CD14-positive monocyte (primary cell): ENCODE measurements around the gene PTPN2. TPM values are rescaled to one million over a fixed set of nuclear protein-coding genes. Genes with fewer than 3 reads are reported as not detected.

Experiments used
- DNase-seq, 3 donors: peaks; one replicate each; pipeline ENCODE4 v3.0.0-alpha.2; 2011 to 2022
- H2AFZ ChIP-seq: 2 replicates; pipeline ENCODE4 v1.6.0; 2012; ENCODE audit warnings: mild to moderate bottlenecking, low read depth, low read length, inconsistent platforms; ENCODE audit not compliant: insufficient read depth, poor library complexity, severe bottlenecking
- H3K27ac ChIP-seq, 2 donors: 1 replicate in 1 of 2; 2 replicates in 1 of 2; pipeline ENCODE4 v1.5.1; 2012 to 2013; ENCODE audit warnings: low read length in 2 of 2, control low read depth in 1 of 2, inconsistent platforms in 1 of 2, low read depth in 1 of 2, mild to moderate bottlenecking in 1 of 2
- H3K27me3 ChIP-seq, 2 donors: one replicate each; pipeline versions ENCODE4 v1.6.0 to v1.6.1; 2011 to 2013; ENCODE audit warnings: low read length in 2 of 2; ENCODE audit not compliant: control insufficient read depth in 2 of 2, insufficient read depth in 2 of 2
- H3K36me3 ChIP-seq, 2 donors: replicated peaks in 1 of 2; 1 replicate in 1 of 2; 2 replicates in 1 of 2; pipeline versions ENCODE4 v1.5.1 to v1.6.1; 2012 to 2013; ENCODE audit warnings: low read length in 2 of 2, control low read depth in 1 of 2, inconsistent platforms in 1 of 2, mild to moderate bottlenecking in 1 of 2; ENCODE audit not compliant: insufficient read depth in 2 of 2, control insufficient read depth in 1 of 2
- H3K4me1 ChIP-seq, 2 donors: 1 replicate in 1 of 2; 2 replicates in 1 of 2; pipeline versions ENCODE4 v1.5.1 to v1.6.1; 2012 to 2013; ENCODE audit warnings: low read length in 2 of 2, control low read depth in 1 of 2, inconsistent platforms in 1 of 2, mild to moderate bottlenecking in 1 of 2, moderate library complexity in 1 of 2; ENCODE audit not compliant: insufficient read depth in 2 of 2, control insufficient read depth in 1 of 2
- H3K4me2 ChIP-seq: replicated peaks from 2 replicates; pipeline ENCODE3; 2012; ENCODE audit warnings: low read length, moderate library complexity, mild to moderate bottlenecking; ENCODE audit not compliant: poor library complexity, severe bottlenecking; ENCODE audit errors: extremely low read depth
- H3K4me3 ChIP-seq, 3 experiments: fragments of 200-600 bp in 1 of 3; sonication (generic) in 1 of 3; replicated peaks in 1 of 3; 1 replicate in 2 of 3; 2 replicates in 1 of 3; pipeline ENCODE4 v1.5.1; 2011 to 2013; ENCODE audit warnings: low read length in 3 of 3, mild to moderate bottlenecking in 3 of 3, control low read depth in 2 of 3, low read depth in 2 of 3, inconsistent platforms in 1 of 3, moderate library complexity in 1 of 3
- H3K79me2 ChIP-seq: 2 replicates; pipeline ENCODE4 v1.6.0; 2012; ENCODE audit warnings: mild to moderate bottlenecking, control low read depth, inconsistent platforms, low read length, moderate library complexity; ENCODE audit not compliant: insufficient read depth
- H3K9ac ChIP-seq: 2 replicates; pipeline ENCODE4 v1.6.0; 2017; ENCODE audit warnings: low read length, mild to moderate bottlenecking; ENCODE audit not compliant: insufficient read depth, poor library complexity, severe bottlenecking
- H3K9me3 ChIP-seq, 2 donors: replicated peaks in 1 of 2; 1 replicate in 1 of 2; 2 replicates in 1 of 2; pipeline versions ENCODE4 v1.5.1 to v1.6.1; 2012 to 2013; ENCODE audit warnings: low read length in 2 of 2, control low read depth in 1 of 2; ENCODE audit not compliant: control insufficient read depth in 1 of 2, insufficient read depth in 1 of 2
- H4K20me1 ChIP-seq: 2 replicates; pipeline ENCODE4 v1.6.0; 2012; ENCODE audit warnings: mild to moderate bottlenecking, low read length, control low read depth, moderate library complexity; ENCODE audit not compliant: insufficient read depth
- H3K27ac Mint-ChIP-seq, 7 donors: one replicate each; pipeline ENCODE4 v1.8.0; 2020; ENCODE audit warnings: mild to moderate bottlenecking in 7 of 7, mixed read lengths in 7 of 7, moderate library complexity in 6 of 7, inconsistent platforms in 2 of 7
- H3K27me3 Mint-ChIP-seq, 3 donors: one replicate each; pipeline ENCODE4 v1.8.0; 2021 to 2022; ENCODE audit warnings: low read depth in 3 of 3, mild to moderate bottlenecking in 3 of 3, mixed read lengths in 3 of 3, moderate library complexity in 3 of 3, inconsistent platforms in 1 of 3
- H3K36me3 Mint-ChIP-seq, 2 donors: one replicate each; pipeline ENCODE4 v1.8.0; 2020; ENCODE audit warnings: mixed read lengths in 2 of 2, inconsistent platforms in 1 of 2, mild to moderate bottlenecking in 1 of 2
- H3K4me1 Mint-ChIP-seq: one replicate; pipeline ENCODE4 v1.8.0; 2020; ENCODE audit warnings: mild to moderate bottlenecking, mixed read lengths
- H3K4me3 Mint-ChIP-seq, 2 donors: one replicate each; pipeline ENCODE4 v1.8.0; 2020; ENCODE audit warnings: mild to moderate bottlenecking in 2 of 2, mixed read lengths in 2 of 2, moderate library complexity in 1 of 2
- H3K9me3 Mint-ChIP-seq, 7 donors: one replicate each; pipeline ENCODE4 v1.8.0; 2020 to 2022; ENCODE audit warnings: mixed read lengths in 7 of 7, mild to moderate bottlenecking in 6 of 7, moderate library complexity in 6 of 7, inconsistent platforms in 2 of 7
- WGBS: methylation state at CpG from one replicate; pipeline ENCODE4 v1.1.5; 2013; ENCODE audit warnings: missing lambda C conversion rate; ENCODE audit not compliant: insufficient coverage; 5-methylcytosine and 5-hydroxymethylcytosine counted together
- intact Hi-C, 2 donors: fragments of 100-400 bp; cut with micrococcal nuclease; formaldehyde crosslinking; loops; one replicate each; pipeline versions ENCODE4 v1.15.0 to v1.15.1; 2023
- polyA plus RNA-seq, 3 donors: library from polyadenylated mRNA; depleted of rRNA in 1 of 3; unstranded in 2 of 3; stranded (reverse) in 1 of 3; fragments of 300-500 nt in 2 of 3; fragments of >200 nt in 1 of 3; fragmentation: Illumina TruSeq in 2 of 3; gene quantifications; 1 replicate in 2 of 3; 2 replicates in 1 of 3; pipeline ENCODE4 v1.2.3, GENCODE V29; 2012 to 2021
- TF ChIP-seq, protein P1 (sequence below): fragments of 200-600 bp; IDR thresholded peaks from one replicate; pipeline ENCODE4 v1.8.0; 2022; ENCODE audit warnings: antibody characterized with exemption, mild to moderate bottlenecking

Gene PTPN2
- polyA plus RNA-seq, 3 donors: 55.6 to 108 (median 78.4) TPM

GRCh38 chr18:12768625-12769024 is 115.4 kb downstream of the PTPN2 start:
- no peak overlapping the region for H3K27ac Mint-ChIP-seq
- no CpG with 5 or more reads among the region's 3 CpGs for WGBS
- intact Hi-C loops: no loop called here

GRCh38 chr18:12767580-12768155 is 116.4 kb downstream of the PTPN2 start:
- H4K20me1 ChIP-seq: no peaks in the 10 kb centered on the region
- no peaks in the 10 kb centered on the region for H3K4me1 Mint-ChIP-seq
- no peak for DNase-seq
- no peak overlapping the region for H3K27ac ChIP-seq
- 100% methylated on average over 4 of the region's 9 CpGs for whole genome bisulfite sequencing
- no peak overlapping the region for H3K27ac Mint-ChIP-seq
- no peaks in the 10 kb centered on the region for H3K36me3 Mint-ChIP-seq
- H3K9me3 Mint-ChIP-seq: peaks cover 0 to 2% (median 0%) of the 10 kb centered on the region in 7 donors
- H3K36me3 ChIP-seq: no peaks in the 10 kb centered on the region
- no peaks in the 10 kb centered on the region for H3K79me2 ChIP-seq
- no peak overlapping the region for H2AFZ ChIP-seq
- no peaks in the 10 kb centered on the region for H3K4me1 ChIP-seq
- no peak overlapping the region for H3K4me3 Mint-ChIP-seq
- peaks cover 0 to 5% (median 2%) of the 10 kb centered on the region in 3 donors for H3K27me3 Mint-ChIP-seq
- TF ChIP-seq, protein P1, sequence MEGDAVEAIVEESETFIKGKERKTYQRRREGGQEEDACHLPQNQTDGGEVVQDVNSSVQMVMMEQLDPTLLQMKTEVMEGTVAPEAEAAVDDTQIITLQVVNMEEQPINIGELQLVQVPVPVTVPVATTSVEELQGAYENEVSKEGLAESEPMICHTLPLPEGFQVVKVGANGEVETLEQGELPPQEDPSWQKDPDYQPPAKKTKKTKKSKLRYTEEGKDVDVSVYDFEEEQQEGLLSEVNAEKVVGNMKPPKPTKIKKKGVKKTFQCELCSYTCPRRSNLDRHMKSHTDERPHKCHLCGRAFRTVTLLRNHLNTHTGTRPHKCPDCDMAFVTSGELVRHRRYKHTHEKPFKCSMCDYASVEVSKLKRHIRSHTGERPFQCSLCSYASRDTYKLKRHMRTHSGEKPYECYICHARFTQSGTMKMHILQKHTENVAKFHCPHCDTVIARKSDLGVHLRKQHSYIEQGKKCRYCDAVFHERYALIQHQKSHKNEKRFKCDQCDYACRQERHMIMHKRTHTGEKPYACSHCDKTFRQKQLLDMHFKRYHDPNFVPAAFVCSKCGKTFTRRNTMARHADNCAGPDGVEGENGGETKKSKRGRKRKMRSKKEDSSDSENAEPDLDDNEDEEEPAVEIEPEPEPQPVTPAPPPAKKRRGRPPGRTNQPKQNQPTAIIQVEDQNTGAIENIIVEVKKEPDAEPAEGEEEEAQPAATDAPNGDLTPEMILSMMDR: no peak
- H3K4me2 ChIP-seq: no peak overlapping the region
- H3K9me3 ChIP-seq: no peaks in the 10 kb centered on the region
- H3K4me3 ChIP-seq: no peak overlapping the region
- no peak overlapping the region for H3K9ac ChIP-seq
- intact Hi-C loops: no loop called here
- H3K27me3 ChIP-seq: no peaks in the 10 kb centered on the region

More at GRCh38 chr18:12768625-12769024, 115.4 kb downstream of the PTPN2 start:
- no peak overlapping the region for H3K27ac ChIP-seq
- Mint-ChIP-seq H3K4me3 (no peak overlapping the region), H3K4me1 (no peaks in the 10 kb centered on the region), H3K9me3 (peaks cover 0 to 2% (median 0%) of the 10 kb centered on the region in 7 donors), H3K27me3 (peaks cover 0 to 5% (median 2%) of the 10 kb centered on the region in 3 donors), H3K36me3 (no peaks in the 10 kb centered on the region)
- no peak for DNase-seq
- TF ChIP-seq, protein P1: no peak
- H3K79me2 ChIP-seq: no peaks in the 10 kb centered on the region
- H3K4me1 ChIP-seq: no peaks in the 10 kb centered on the region
- H3K27me3 ChIP-seq: no peaks in the 10 kb centered on the region
- no peak overlapping the region for H2AFZ ChIP-seq
- H4K20me1 ChIP-seq: no peaks in the 10 kb centered on the region
- no peak overlapping the region for H3K4me3 ChIP-seq
- H3K36me3 ChIP-seq: no peaks in the 10 kb centered on the region
- no peaks in the 10 kb centered on the region for H3K9me3 ChIP-seq
- H3K9ac ChIP-seq: no peak overlapping the region
- H3K4me2 ChIP-seq: no peak overlapping the region
